Mesendoderm (in vitro differentiated cells): ENCODE results near the gene PRORP. TPM values are rescaled to one million over a fixed set of nuclear protein-coding genes. Genes with fewer than 3 reads are reported as not detected.
A peak's percentile ranks its signal among the peaks of the same experiment; 100 is the strongest.

ENCODE experiments used
- DNase-seq: peaks from one replicate; pipeline ENCODE4 v3.0.0; 2013
- H2AK5ac ChIP-seq: 2 replicates; pipeline ENCODE4 v1.6.1; 2013; ENCODE audit warnings: low read length, inconsistent platforms
- H2BK120ac ChIP-seq: 2 replicates; pipeline ENCODE4 v1.6.1; 2013; ENCODE audit warnings: low read depth, mild to moderate bottlenecking, low read length, moderate library complexity, mixed read lengths
- H2BK15ac ChIP-seq: replicated peaks from 2 replicates; pipeline ENCODE4 v1.6.1; 2013; ENCODE audit warnings: low read depth, mild to moderate bottlenecking, moderate library complexity
- H2BK5ac ChIP-seq: 2 replicates; pipeline ENCODE4 v1.6.1; 2013; ENCODE audit warnings: low read length, inconsistent platforms
- H3K18ac ChIP-seq: 2 replicates; pipeline ENCODE4 v1.6.1; 2013; ENCODE audit warnings: mild to moderate bottlenecking, low read length, mixed read lengths
- H3K23ac ChIP-seq: one replicate; pipeline ENCODE4 v1.6.1; 2013; ENCODE audit warnings: low read length
- H3K27ac ChIP-seq: 2 replicates; pipeline ENCODE4 v1.5.1; 2013; ENCODE audit warnings: low read depth, mild to moderate bottlenecking, inconsistent platforms, low read length, moderate library complexity
- H3K27me3 ChIP-seq: 2 replicates; pipeline ENCODE4 v1.6.1; 2013; ENCODE audit warnings: low read length, control low read depth, mild to moderate bottlenecking, inconsistent platforms; ENCODE audit not compliant: insufficient read depth, poor library complexity
- H3K36me3 ChIP-seq: 2 replicates; pipeline ENCODE4 v1.6.1; 2013; ENCODE audit warnings: low read length, inconsistent platforms; ENCODE audit not compliant: control insufficient read depth, insufficient read depth
- H3K4ac ChIP-seq: one replicate; pipeline ENCODE4 v1.6.1; 2013; ENCODE audit warnings: low read depth, mild to moderate bottlenecking, low read length, moderate library complexity
- H3K4me1 ChIP-seq: 2 replicates; pipeline ENCODE4 v1.6.1; 2013; ENCODE audit warnings: low read depth, low read length, inconsistent platforms; ENCODE audit not compliant: control insufficient read depth
- H3K4me2 ChIP-seq: 2 replicates; pipeline ENCODE4 v1.6.1; 2013; ENCODE audit warnings: low read length
- H3K4me3 ChIP-seq: 2 replicates; pipeline ENCODE4 v1.5.1; 2013; ENCODE audit warnings: mild to moderate bottlenecking, low read length
- H3K56ac ChIP-seq: one replicate; pipeline ENCODE4 v1.6.1; 2013; ENCODE audit warnings: low read length
- H3K79me1 ChIP-seq: 2 replicates; pipeline ENCODE4 v1.6.1; 2013; ENCODE audit warnings: low read length, inconsistent platforms
- H3K79me2 ChIP-seq: 2 replicates; pipeline ENCODE4 v1.6.1; 2013; ENCODE audit warnings: mild to moderate bottlenecking, low read length; ENCODE audit not compliant: control insufficient read depth, insufficient read depth
- H3K9ac ChIP-seq: 2 replicates; pipeline ENCODE4 v1.6.1; 2013; ENCODE audit warnings: low read length, inconsistent platforms
- H4K5ac ChIP-seq: one replicate; pipeline ENCODE4 v1.6.1; 2013; ENCODE audit warnings: low read length
- H4K8ac ChIP-seq: one replicate; pipeline ENCODE4 v1.6.1; 2013; ENCODE audit warnings: low read depth, mild to moderate bottlenecking, control low read depth, low read length, moderate library complexity
- WGBS: extraction: QIAGEN DNeasy Blood & Tissue Kit; methylation state at CpG from one replicate; pipeline ENCODE4 v1.1.7; 2013; ENCODE audit warnings: low lambda C conversion rate, missing lambda C conversion rate; ENCODE audit not compliant: insufficient coverage; ENCODE audit errors: extremely low coverage; 5-methylcytosine and 5-hydroxymethylcytosine counted together
- polyA plus RNA-seq, 2 experiments: library from polyadenylated mRNA; stranded (reverse); fragments of 200-250 nt; gene quantifications; one replicate each; pipeline ENCODE4 v1.2.3, GENCODE V29; 2013

Gene PRORP
- 42.4 TPM for polyA plus RNA-seq (2013, experiment 1 of 2)
- 42.3 TPM for polyA plus RNA-seq (2013, experiment 2 of 2)

GRCh38 chr14:35121887-35122695 is at the start of gene PRORP, which contains the start of gene PPP2R3C:
TSS of gene PRORP (plus strand) at chr14:35122552. CDS start at chr14:35123246, 694 bp downstream.
TSS of gene PPP2R3C (minus strand) at chr14:35121990. CDS start at chr14:35121959, 31 bp downstream.
- peak within 1 kb of the TSS; percentile 97 for H4K5ac ChIP-seq
- peaks cover 1% of the 10 kb centered on the region for H3K4me1 ChIP-seq
- H2AK5ac ChIP-seq, result no peak within 1 kb of the TSS
- peak within 1 kb of the TSS; percentile 100 for H3K56ac ChIP-seq
- peak within 1 kb of the TSS; percentile 100 for H3K4me3 ChIP-seq
- H3K79me1 ChIP-seq, result peaks cover 2% of the 10 kb centered on the region
- peak within 1 kb of the TSS; percentile 97 for H2BK5ac ChIP-seq
- H2BK120ac ChIP-seq, result no peak within 1 kb of the TSS
- WGBS, result no CpG with 5 or more reads among the region's 57 CpGs
- no peaks in the 10 kb centered on the region for H3K27me3 ChIP-seq
- peak within 1 kb of the TSS; percentile 92 for H3K4me2 ChIP-seq
- H3K23ac ChIP-seq, result no peak within 1 kb of the TSS
- H2BK15ac ChIP-seq, result no peak within 1 kb of the TSS
- no peaks in the 10 kb centered on the region for H3K79me2 ChIP-seq
- DNase-seq, result peak; percentile 99
- peak within 1 kb of the TSS; percentile 73 for H3K18ac ChIP-seq
- peak within 1 kb of the TSS; percentile 99 for H3K9ac ChIP-seq
- peak within 1 kb of the TSS; percentile 58 for H3K27ac ChIP-seq
- H3K36me3 ChIP-seq, result no peaks in the 10 kb centered on the region
- H3K4ac ChIP-seq, result peak within 1 kb of the TSS; percentile 22
- H4K8ac ChIP-seq, result no peak within 1 kb of the TSS

GRCh38 chr14:35073486-35073885 is 48.9 kb upstream of the PRORP start:
- no CpG with 5 or more reads among the region's 1 CpG for WGBS
- H3K36me3 ChIP-seq, result no peaks in the 10 kb centered on the region

GRCh38 chr14:35078082-35078481 is 44.3 kb upstream of the PRORP start:
- Histone ChIP-seq H3K4me2 (no peak overlapping the region), H2AK5ac (no peak overlapping the region), H2BK15ac (no peak overlapping the region), H3K27ac (no peak overlapping the region), H3K79me1 (no peaks in the 10 kb centered on the region), H3K23ac (no peak overlapping the region), H3K4ac (no peak overlapping the region), H3K27me3 (no peaks in the 10 kb centered on the region), H3K56ac (no peak overlapping the region), H3K18ac (no peak overlapping the region), H2BK5ac (no peak overlapping the region), H3K4me3 (no peak overlapping the region), H4K8ac (no peak overlapping the region), H3K36me3 (no peaks in the 10 kb centered on the region), H3K79me2 (no peaks in the 10 kb centered on the region), H4K5ac (no peak overlapping the region), H3K9ac (no peak overlapping the region), H3K4me1 (no peaks in the 10 kb centered on the region), H2BK120ac (no peak overlapping the region)
- no CpG with 5 or more reads among the region's 2 CpGs for WGBS
- no peak for DNase-seq

More at GRCh38 chr14:35073486-35073885, 48.9 kb upstream of the PRORP start:
- no peak overlapping the region for H3K27ac ChIP-seq
- H3K4me2 ChIP-seq, result no peak overlapping the region
- H3K27me3 ChIP-seq, result no peaks in the 10 kb centered on the region
- no peak overlapping the region for H3K4me3 ChIP-seq
- no peak overlapping the region for H4K5ac ChIP-seq
- H2BK120ac ChIP-seq, result no peak overlapping the region
- H4K8ac ChIP-seq, result no peak overlapping the region
- no peak overlapping the region for H3K56ac ChIP-seq
- H2BK5ac ChIP-seq, result no peak overlapping the region
- H3K79me1 ChIP-seq, result no peaks in the 10 kb centered on the region
- no peaks in the 10 kb centered on the region for H3K4me1 ChIP-seq
- no peak overlapping the region for H2AK5ac ChIP-seq
- no peaks in the 10 kb centered on the region for H3K79me2 ChIP-seq
- no peak overlapping the region for H2BK15ac ChIP-seq
- no peak overlapping the region for H3K23ac ChIP-seq
- H3K4ac ChIP-seq, result no peak overlapping the region
- no peak overlapping the region for H3K9ac ChIP-seq
- no peak for DNase-seq
- H3K18ac ChIP-seq, result no peak overlapping the region

- H3K36me3 ChIP-seq, result peaks cover 1% of the 10 kb centered on the region
- no peak overlapping the region for H3K4me2 ChIP-seq
- no peak overlapping the region for H4K5ac ChIP-seq
- no peak for DNase-seq
- H2BK15ac ChIP-seq, result no peak overlapping the region
- no peak overlapping the region for H2BK120ac ChIP-seq
- H3K79me2 ChIP-seq, result no peaks in the 10 kb centered on the region
- H3K23ac ChIP-seq, result no peak overlapping the region
- no peak overlapping the region for H2AK5ac ChIP-seq
- no peak overlapping the region for H4K8ac ChIP-seq
- H3K27me3 ChIP-seq, result no peaks in the 10 kb centered on the region
- no peaks in the 10 kb centered on the region for H3K4me1 ChIP-seq
- H3K4ac ChIP-seq, result no peak overlapping the region
- no peak overlapping the region for H2BK5ac ChIP-seq
- H3K4me3 ChIP-seq, result no peak overlapping the region
- no peak overlapping the region for H3K9ac ChIP-seq
- no CpG with 5 or more reads among the region's 1 CpG for WGBS
- H3K56ac ChIP-seq, result no peak overlapping the region
- H3K27ac ChIP-seq, result no peak overlapping the region
- H3K18ac ChIP-seq, result no peak overlapping the region
- no peaks in the 10 kb centered on the region for H3K79me1 ChIP-seq
Observed at GRCh38 chr14:35079742-35080141, 42.6 kb upstream of the PRORP start.

- no peak overlapping the region for H3K18ac ChIP-seq
- no CpG with 5 or more reads among the region's 8 CpGs for WGBS
- H3K79me1 ChIP-seq, result no peaks in the 10 kb centered on the region
- DNase-seq, result no peak
- no peaks in the 10 kb centered on the region for H3K4me1 ChIP-seq
- H3K4ac ChIP-seq, result no peak overlapping the region
- H3K36me3 ChIP-seq, result peaks cover 1% of the 10 kb centered on the region
- no peak overlapping the region for H2BK15ac ChIP-seq
- no peak overlapping the region for H2BK5ac ChIP-seq
- H4K5ac ChIP-seq, result no peak overlapping the region
- H2AK5ac ChIP-seq, result no peak overlapping the region
- no peak overlapping the region for H2BK120ac ChIP-seq
- H3K27ac ChIP-seq, result no peak overlapping the region
- no peaks in the 10 kb centered on the region for H3K27me3 ChIP-seq
- H4K8ac ChIP-seq, result no peak overlapping the region
- no peak overlapping the region for H3K4me3 ChIP-seq
- no peak overlapping the region for H3K56ac ChIP-seq
- H3K23ac ChIP-seq, result no peak overlapping the region
- no peak overlapping the region for H3K9ac ChIP-seq
- no peaks in the 10 kb centered on the region for H3K79me2 ChIP-seq
- no peak overlapping the region for H3K4me2 ChIP-seq
Observed at GRCh38 chr14:35083530-35084150, 38.7 kb upstream of the PRORP start.
